ENCODE measurements around the gene CYTL1.

CYTL1 gene

GRCh38 chr4:4984186-4984585 lies 35.1 kb downstream of the CYTL1 start:
- Histone ChIP-seq H3K4me2 (no peak overlapping the region), H3K9ac (no peak overlapping the region), H3K36me3 (ENCODE audit: insufficient read depth) (no peaks in the 10 kb centered on the region)

DNA sequence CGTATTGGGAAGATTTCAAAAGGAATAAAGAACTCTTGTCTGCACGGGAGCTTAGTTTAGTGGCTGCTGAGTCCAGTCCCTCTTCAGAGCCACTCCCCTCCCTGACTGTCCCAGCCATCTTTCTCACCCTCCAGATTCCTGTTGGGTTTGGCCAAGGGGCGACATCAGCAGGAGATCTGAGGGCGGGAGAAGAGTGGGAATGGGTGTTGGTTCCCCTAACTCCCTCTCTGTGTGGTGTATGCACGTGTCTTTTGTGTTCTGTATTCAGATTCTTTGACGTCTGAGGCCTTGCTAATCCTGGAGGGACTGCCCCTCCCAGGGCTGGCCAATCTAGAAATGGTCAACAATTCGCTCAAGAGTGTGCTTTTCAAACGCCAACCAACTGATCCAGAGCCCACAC lies 37.4 kb downstream of the CYTL1 start:
- H3K4me1 ChIP-seq (ENCODE audit: low read depth, poor library complexity, severe bottlenecking), result no peaks in the 10 kb centered on the region
- no peak overlapping the region for H3K9ac ChIP-seq
- TF ChIP-seq CTCF (conservative IDR thresholded peaks at IDR 0.05; ENCODE audit: low read depth, low read length), result no peak
- no peaks in the 10 kb centered on the region for H3K27me3 ChIP-seq (ENCODE audit: insufficient read depth, low read depth)
- no peak overlapping the region for H3K4me2 ChIP-seq
- no peak overlapping the region for H3K4me3 ChIP-seq (IDR thresholded peaks at IDR 0.05; ENCODE audit: insufficient read depth, low read depth, low read length)
- H3K79me2 ChIP-seq (ENCODE audit: insufficient read depth, low read depth), result no peaks in the 10 kb centered on the region
- H3K36me3 ChIP-seq (ENCODE audit: insufficient read depth), result no peaks in the 10 kb centered on the region
- no peak overlapping the region for H3K27ac ChIP-seq
- no peak overlapping the region for H2AFZ ChIP-seq (ENCODE audit: low read depth)
- H4K20me1 ChIP-seq (ENCODE audit: insufficient read depth), result no peaks in the 10 kb centered on the region

More at GRCh38 chr4:4984186-4984585, 35.1 kb downstream of the CYTL1 start:
- Histone ChIP-seq H3K27ac (no peak overlapping the region), H3K79me2 (ENCODE audit: insufficient read depth, low read depth) (no peaks in the 10 kb centered on the region), H3K27me3 (ENCODE audit: insufficient read depth, low read depth) (no peaks in the 10 kb centered on the region), H2AFZ (ENCODE audit: low read depth) (no peak overlapping the region), H4K20me1 (ENCODE audit: insufficient read depth) (no peaks in the 10 kb centered on the region), H3K4me1 (ENCODE audit: low read depth, poor library complexity, severe bottlenecking) (no peaks in the 10 kb centered on the region), H3K4me3 (IDR thresholded peaks at IDR 0.05; ENCODE audit: insufficient read depth, low read depth, low read length) (no peak overlapping the region)
- no peak for TF ChIP-seq CTCF (conservative IDR thresholded peaks at IDR 0.05; ENCODE audit: low read depth, low read length)

GRCh38 chr4:4981427-4981826 lies 37.8 kb downstream of the CYTL1 start:
- Histone ChIP-seq H3K4me2 (no peak overlapping the region), H3K27me3 (ENCODE audit: insufficient read depth, low read depth) (no peaks in the 10 kb centered on the region), H3K79me2 (ENCODE audit: insufficient read depth, low read depth) (no peaks in the 10 kb centered on the region), H3K4me1 (ENCODE audit: low read depth, poor library complexity, severe bottlenecking) (no peaks in the 10 kb centered on the region), H3K9ac (no peak overlapping the region), H3K36me3 (ENCODE audit: insufficient read depth) (no peaks in the 10 kb centered on the region), H3K27ac (no peak overlapping the region), H2AFZ (ENCODE audit: low read depth) (no peak overlapping the region), H3K4me3 (IDR thresholded peaks at IDR 0.05; ENCODE audit: insufficient read depth, low read depth, low read length) (no peak overlapping the region), H4K20me1 (ENCODE audit: insufficient read depth) (no peaks in the 10 kb centered on the region)
- TF ChIP-seq CTCF (conservative IDR thresholded peaks at IDR 0.05; ENCODE audit: low read depth, low read length), result no peak

- no peaks in the 10 kb centered on the region for H3K4me1 ChIP-seq (ENCODE audit: low read depth, poor library complexity, severe bottlenecking)
- no peaks in the 10 kb centered on the region for H3K79me2 ChIP-seq (ENCODE audit: insufficient read depth, low read depth)
- no peak overlapping the region for H3K9ac ChIP-seq
- no peaks in the 10 kb centered on the region for H3K27me3 ChIP-seq (ENCODE audit: insufficient read depth, low read depth)
- no peak overlapping the region for H3K27ac ChIP-seq
- no peaks in the 10 kb centered on the region for H3K36me3 ChIP-seq (ENCODE audit: insufficient read depth)
- H2AFZ ChIP-seq (ENCODE audit: low read depth), result no peak overlapping the region
- H3K4me3 ChIP-seq (IDR thresholded peaks at IDR 0.05; ENCODE audit: insufficient read depth, low read depth, low read length), result no peak overlapping the region
- TF ChIP-seq CTCF (conservative IDR thresholded peaks at IDR 0.05; ENCODE audit: low read depth, low read length), result no peak
- H4K20me1 ChIP-seq (ENCODE audit: insufficient read depth), result no peaks in the 10 kb centered on the region
- no peak overlapping the region for H3K4me2 ChIP-seq
Measured at GRCh38 chr4:4980621-4981230, 38.5 kb downstream of the CYTL1 start.
